Ectodermal cell (in vitro differentiated cells): ENCODE data around the gene GIMAP2. TPM values are rescaled to one million over a fixed set of nuclear protein-coding genes. Genes with fewer than 3 reads are reported as not detected.

Experiments
- H3K27ac ChIP-seq: 2 replicates; pipeline ENCODE4 v1.7.0; 2013; ENCODE audit warnings: mild to moderate bottlenecking, low read depth, low read length; ENCODE audit not compliant: insufficient read depth, poor library complexity, severe bottlenecking
- H3K27me3 ChIP-seq: 2 replicates; pipeline ENCODE4 v1.7.0; 2013; ENCODE audit warnings: mild to moderate bottlenecking, low read length; ENCODE audit not compliant: insufficient read depth, control insufficient read depth, poor library complexity, severe bottlenecking
- H3K36me3 ChIP-seq: one replicate; pipeline ENCODE4 v1.7.0; 2013; ENCODE audit warnings: low read length; ENCODE audit not compliant: control insufficient read depth, insufficient read depth
- H3K4me1 ChIP-seq: one replicate; pipeline ENCODE4 v1.7.0; 2013; ENCODE audit warnings: low read length; ENCODE audit not compliant: control insufficient read depth, insufficient read depth
- H3K4me3 ChIP-seq: 2 replicates; pipeline ENCODE4 v1.7.0; 2013; ENCODE audit warnings: low read depth, low read length, control low read depth; ENCODE audit not compliant: insufficient read depth
- H3K9me3 ChIP-seq: 2 replicates; pipeline ENCODE4 v1.7.0; 2013; ENCODE audit warnings: mild to moderate bottlenecking, low read length, moderate library complexity; ENCODE audit not compliant: control insufficient read depth
- WGBS, 2 experiments: methylation state at CpG; one replicate each; pipeline ENCODE4 v1.1.7; 2013; ENCODE audit warnings: missing lambda C conversion rate in 2 of 2; 5-methylcytosine and 5-hydroxymethylcytosine counted together
- polyA plus RNA-seq, 4 experiments: library from polyadenylated mRNA; stranded (reverse); fragments of 50-300 nt; gene quantifications; one replicate each; pipeline ENCODE4 v1.2.3, GENCODE V29; 2013

Gene GIMAP2
- polyA plus RNA-seq (2013, experiment 1 of 4) = not detected
- not detected for polyA plus RNA-seq (2013, experiment 2 of 4)
- polyA plus RNA-seq (2013, experiment 3 of 4) = not detected
- not detected for polyA plus RNA-seq (2013, experiment 4 of 4)

DNA sequence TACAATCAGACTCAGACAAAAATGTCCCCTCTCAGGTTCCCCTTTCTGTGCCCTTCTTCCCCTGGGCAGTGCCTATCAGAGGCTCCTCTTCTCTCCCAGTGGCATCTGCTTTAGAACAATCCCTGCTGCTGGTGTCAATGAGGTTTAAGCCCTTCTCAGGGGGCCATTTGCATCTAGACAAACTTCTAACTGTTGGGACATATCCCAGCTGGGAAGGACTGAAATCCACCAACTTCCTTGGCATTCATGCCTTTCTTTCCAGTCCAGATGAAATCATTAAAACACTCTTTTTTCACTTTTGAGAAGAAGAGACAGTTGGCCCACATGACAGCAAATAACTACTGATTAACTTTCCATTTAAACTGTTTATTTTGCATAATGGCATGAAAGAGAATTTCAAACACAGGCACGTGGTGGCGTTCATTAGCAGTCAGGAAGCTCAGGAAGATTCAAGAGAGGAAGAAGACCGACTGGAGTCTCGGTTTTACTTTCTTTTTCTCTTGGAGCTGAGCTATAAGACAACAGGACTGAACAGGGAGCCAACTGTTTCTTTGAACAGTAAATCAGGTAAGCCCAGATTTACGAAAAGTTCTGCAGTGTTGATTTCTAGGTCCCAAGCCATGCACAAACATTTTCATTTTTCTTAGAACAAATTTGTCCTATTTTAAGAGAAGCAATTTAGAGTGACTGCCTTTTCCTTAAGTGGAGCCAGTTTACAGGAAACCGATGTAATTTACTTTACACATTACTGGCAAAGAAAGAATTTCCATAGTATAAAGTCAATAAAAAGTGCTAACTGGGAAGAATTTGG is at the start of gene GIMAP2:
Gene GIMAP2 (plus strand): TSS at position 488 of the 811 bp plus-strand sequence. CDS start 1,354 bp downstream, outside the sequence.
- no peak within 1 kb of the TSS for H3K4me3 ChIP-seq
- 51 to 59% methylated on average over 5 to 6 of the region's 6 CpGs for WGBS, 2 experiments
- H3K4me1 ChIP-seq = no peaks in the 10 kb centered on the region
- no peak within 1 kb of the TSS for H3K27ac ChIP-seq
- H3K27me3 ChIP-seq = no peaks in the 10 kb centered on the region
- no peaks in the 10 kb centered on the region for H3K36me3 ChIP-seq
- no peaks in the 10 kb centered on the region for H3K9me3 ChIP-seq

DNA sequence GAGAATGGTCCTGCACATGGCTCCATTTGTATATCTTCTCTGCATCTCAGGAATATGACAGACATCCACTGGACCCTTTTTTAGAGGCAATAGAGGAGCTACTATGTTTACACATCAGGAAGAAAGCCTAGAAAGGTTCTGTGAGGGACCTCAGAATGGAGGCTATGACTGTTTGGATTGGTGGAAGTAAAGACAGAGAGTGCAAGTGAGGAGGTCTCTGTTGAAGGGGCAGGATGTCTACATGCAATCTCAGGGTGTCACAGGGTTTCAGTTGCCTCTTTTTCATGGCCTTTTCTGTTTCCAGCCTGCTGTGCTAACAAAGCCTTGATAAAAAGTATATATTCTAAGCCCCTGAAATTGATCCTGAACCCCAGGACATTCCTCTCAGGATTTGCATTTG is 43.7 kb upstream of the GIMAP2 start:
- Histone ChIP-seq H3K27me3 (no peaks in the 10 kb centered on the region), H3K9me3 (no peaks in the 10 kb centered on the region), H3K27ac (no peak overlapping the region), H3K36me3 (no peaks in the 10 kb centered on the region), H3K4me3 (no peak overlapping the region), H3K4me1 (no peaks in the 10 kb centered on the region)

DNA sequence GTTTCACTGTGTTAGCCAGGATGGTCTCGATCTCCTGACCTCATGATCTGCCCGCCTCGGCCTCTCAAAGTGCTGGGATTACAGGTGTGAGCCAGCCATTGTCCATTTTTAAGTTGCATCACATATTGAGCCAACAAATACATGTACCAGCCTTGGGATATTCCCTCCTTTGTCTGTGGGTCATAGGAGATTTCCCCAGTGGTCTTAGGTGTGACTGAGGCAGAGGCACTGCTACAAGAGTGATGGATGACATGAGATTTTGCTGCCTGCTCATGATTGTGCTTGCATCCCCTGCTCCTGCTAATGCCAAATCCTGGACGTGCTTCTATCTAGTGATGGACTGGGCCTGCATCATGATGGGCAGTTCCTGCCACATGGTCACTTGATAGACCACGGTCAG is 42.6 kb upstream of the GIMAP2 start:
- no peaks in the 10 kb centered on the region for H3K36me3 ChIP-seq
- no peak overlapping the region for H3K4me3 ChIP-seq
- H3K4me1 ChIP-seq = no peaks in the 10 kb centered on the region
- WGBS, 2 experiments = 86 to 91% methylated on average over 5 of the region's 5 CpGs
- H3K27me3 ChIP-seq = no peaks in the 10 kb centered on the region
- H3K27ac ChIP-seq = no peak overlapping the region
- H3K9me3 ChIP-seq = no peaks in the 10 kb centered on the region

DNA sequence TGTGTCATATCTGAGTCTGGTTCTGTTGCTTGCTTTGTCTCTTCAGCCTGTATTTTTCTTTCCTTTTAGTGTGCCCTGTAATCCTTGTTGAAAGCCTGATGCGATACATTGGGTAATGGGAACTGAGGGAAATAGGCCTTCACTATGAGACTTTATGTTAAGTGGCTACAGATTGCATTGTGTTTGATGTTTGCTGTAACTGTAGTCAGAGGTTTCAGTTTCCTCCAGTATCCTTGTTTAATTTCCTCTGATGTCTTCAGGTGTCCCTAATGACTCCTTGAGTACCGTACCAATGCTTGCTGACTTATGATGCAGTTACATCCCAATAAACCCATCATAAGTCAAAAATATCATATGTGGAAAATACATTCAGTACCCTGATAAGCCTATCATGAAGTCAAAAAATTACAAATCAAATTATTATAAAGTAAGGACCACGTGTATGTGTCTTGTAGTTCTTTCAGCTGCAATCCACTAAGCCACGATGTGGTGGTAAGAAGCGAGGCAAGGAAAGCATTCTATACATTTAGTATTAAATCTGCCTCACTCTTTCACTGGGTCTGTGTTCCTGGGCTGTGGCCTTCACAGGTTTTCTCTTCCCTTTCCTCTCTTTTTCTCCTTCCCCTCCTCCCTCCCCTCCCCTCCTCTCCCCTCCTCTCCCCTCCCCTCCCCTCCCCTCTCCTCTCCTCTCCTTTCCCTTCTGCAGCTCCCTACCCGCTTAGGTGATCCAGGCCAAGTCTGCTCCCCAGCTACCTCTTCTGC is 40.1 kb upstream of the GIMAP2 start:
- Histone ChIP-seq H3K4me1 (no peaks in the 10 kb centered on the region), H3K9me3 (no peaks in the 10 kb centered on the region), H3K4me3 (no peak overlapping the region), H3K36me3 (no peaks in the 10 kb centered on the region), H3K27me3 (no peaks in the 10 kb centered on the region), H3K27ac (no peak overlapping the region)
- 89% methylated on average over 6 of the region's 6 CpGs for WGBS, 2 experiments

DNA sequence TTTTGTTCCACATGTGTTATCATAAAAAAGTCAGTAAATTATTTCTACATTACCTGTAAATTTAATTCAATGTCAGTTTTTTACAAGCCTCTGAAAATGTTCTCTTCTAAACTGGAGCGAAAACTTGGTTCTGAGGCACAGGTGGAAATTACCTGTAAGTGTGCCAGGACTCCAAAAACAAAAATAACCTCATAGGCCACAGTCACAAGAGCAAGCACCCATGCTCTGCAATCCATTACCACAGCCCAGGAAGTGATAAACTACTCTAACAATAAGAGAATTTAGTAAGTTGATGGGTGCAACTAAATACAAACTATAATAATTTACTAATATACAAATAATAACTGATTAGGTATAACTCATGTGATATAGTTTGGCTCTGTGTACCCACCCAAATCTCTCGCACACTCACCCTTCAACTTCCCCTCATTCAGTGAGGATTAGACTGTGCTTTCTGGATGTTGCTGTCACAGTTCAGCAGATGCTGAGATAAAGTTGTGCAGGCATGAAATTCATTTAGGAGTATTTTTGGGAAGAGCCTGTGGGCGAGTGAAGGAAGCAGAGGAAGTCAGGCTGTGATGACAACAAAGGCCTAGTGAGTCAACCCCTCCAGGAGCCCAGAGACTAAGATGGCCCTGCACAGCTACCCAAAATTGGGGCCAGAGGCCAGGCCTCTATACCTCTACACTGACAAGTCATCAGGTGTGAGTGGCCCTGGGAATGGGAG is 37.0 kb upstream of the GIMAP2 start:
- no peak overlapping the region for H3K4me3 ChIP-seq
- H3K27me3 ChIP-seq = no peaks in the 10 kb centered on the region
- no peak overlapping the region for H3K27ac ChIP-seq
- H3K36me3 ChIP-seq = no peaks in the 10 kb centered on the region
- H3K4me1 ChIP-seq = no peaks in the 10 kb centered on the region
- 90 to 92% methylated on average over 2 to 3 of the region's 3 CpGs for WGBS, 2 experiments
- H3K9me3 ChIP-seq = no peaks in the 10 kb centered on the region

DNA sequence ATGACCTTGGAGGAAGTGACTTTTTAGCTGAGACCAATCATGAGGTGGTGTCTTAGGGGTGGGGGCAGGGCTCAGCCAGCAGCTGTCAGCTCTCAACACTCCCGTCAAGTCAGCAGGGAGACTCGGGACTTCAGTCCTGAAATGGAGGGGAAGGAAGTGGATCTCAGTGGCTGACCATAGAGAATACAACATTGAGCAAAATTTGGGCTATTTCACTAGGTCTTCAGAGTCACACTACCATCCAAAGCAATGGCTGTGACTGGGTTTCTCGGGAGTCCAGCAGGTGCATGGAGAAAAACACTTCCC is 36.5 kb upstream of the GIMAP2 start:
- 50 to 66% methylated on average over 3 of the region's 3 CpGs for WGBS, 2 experiments
- H3K4me3 ChIP-seq = no peak overlapping the region
- H3K4me1 ChIP-seq = no peaks in the 10 kb centered on the region
- H3K27me3 ChIP-seq = no peaks in the 10 kb centered on the region
- no peaks in the 10 kb centered on the region for H3K36me3 ChIP-seq
- H3K9me3 ChIP-seq = no peaks in the 10 kb centered on the region
- H3K27ac ChIP-seq = no peak overlapping the region

DNA sequence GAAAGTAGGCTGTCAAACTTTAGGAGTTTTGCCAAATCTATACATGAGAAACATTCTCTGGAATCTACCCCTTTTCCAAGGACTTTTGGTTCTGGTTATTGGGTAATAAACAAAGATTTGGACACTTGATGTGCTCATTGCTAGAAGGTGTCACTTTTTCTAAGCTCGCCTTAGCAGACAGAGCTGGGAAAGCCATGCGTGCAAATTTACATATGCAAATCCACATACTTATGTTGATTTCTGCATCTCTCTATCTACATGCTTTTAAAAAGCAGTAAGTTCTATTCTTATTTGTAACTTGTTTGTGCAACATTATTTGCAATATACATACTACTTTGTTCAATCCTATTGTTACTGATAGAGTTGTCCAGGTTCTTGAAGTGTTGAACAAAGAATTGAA is 30.8 kb upstream of the GIMAP2 start:
- Histone ChIP-seq H3K4me1 (no peaks in the 10 kb centered on the region), H3K27ac (no peak overlapping the region), H3K27me3 (no peaks in the 10 kb centered on the region), H3K36me3 (no peaks in the 10 kb centered on the region), H3K9me3 (no peaks in the 10 kb centered on the region), H3K4me3 (no peak overlapping the region)
- 61 to 67% methylated on average over 2 of the region's 2 CpGs for WGBS, 2 experiments

DNA sequence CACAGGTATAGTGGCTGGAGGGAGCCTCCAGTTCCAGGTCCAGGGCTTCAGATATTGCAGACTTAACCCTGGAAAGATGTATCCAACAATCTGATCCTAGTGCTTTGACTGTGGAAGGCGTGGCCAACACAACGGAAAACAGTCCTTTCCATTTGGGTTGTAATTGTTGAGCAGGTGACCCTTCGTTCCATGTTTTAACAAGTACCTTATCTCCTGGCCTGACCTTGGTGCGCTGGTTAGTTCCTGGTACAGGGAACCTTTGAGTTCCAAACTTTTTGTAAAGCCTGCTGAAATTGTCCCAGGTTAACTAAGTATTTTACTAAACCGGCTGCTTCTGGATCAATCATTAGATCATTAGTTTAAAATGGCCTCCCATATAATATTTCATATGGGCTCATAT is 29.5 kb upstream of the GIMAP2 start:
- H3K27me3 ChIP-seq = no peaks in the 10 kb centered on the region

DNA sequence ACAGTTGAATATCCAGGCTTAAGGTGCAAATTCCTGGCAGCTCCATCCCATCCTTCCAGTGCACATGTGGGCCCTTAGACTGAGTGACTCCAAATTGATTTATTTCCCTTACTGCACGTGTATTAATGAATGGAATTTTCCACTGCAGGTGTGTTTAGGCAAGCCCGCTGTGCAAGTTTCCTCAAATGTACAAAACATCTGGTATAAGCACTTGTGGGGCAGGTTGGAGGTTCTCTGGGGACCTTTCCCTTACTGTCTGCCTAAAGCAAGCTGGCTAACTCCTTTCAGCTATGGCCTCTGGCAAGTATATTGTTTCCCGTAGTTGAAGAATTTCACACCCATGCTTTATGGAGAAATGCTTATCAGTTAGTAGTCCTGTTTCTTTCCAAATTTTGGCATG is 28.0 kb upstream of the GIMAP2 start:
- Histone ChIP-seq H3K4me1 (no peaks in the 10 kb centered on the region), H3K4me3 (no peak overlapping the region), H3K27ac (no peak overlapping the region), H3K36me3 (no peaks in the 10 kb centered on the region), H3K9me3 (no peaks in the 10 kb centered on the region), H3K27me3 (no peaks in the 10 kb centered on the region)
- WGBS, 2 experiments = 89 to 93% methylated on average over 3 of the region's 3 CpGs

More for the DNA sequence above, 29.5 kb upstream of the GIMAP2 start:
- H3K4me3 ChIP-seq = no peak overlapping the region
- 91 to 93% methylated on average over 5 of the region's 5 CpGs for WGBS, 2 experiments
- H3K4me1 ChIP-seq = no peaks in the 10 kb centered on the region
- H3K9me3 ChIP-seq = no peaks in the 10 kb centered on the region
- no peak overlapping the region for H3K27ac ChIP-seq
- H3K36me3 ChIP-seq = no peaks in the 10 kb centered on the region
